Aorta (tissue), 5 donors: Measurements from ENCODE around the gene MRPL50. TPM values are rescaled to one million over a fixed set of nuclear protein-coding genes. Genes with fewer than 3 reads are reported as not detected.
"Not testable (repeated sequence)": the region's sequence is repeated elsewhere in the genome, so short reads cannot be mapped to it uniquely, and the experiment has no call there.

ENCODE experiments used
- ATAC-seq: fragments of 200-7000 bp; cut with Tn5 transposase; one replicate; pipeline ENCODE4 v1.9.1; 2022; ENCODE audit warnings: moderate library complexity; ENCODE audit not compliant: low FRiP score
- DNase-seq, 2 donors: peaks; one replicate each; pipeline ENCODE4 v3.0.0-alpha.2; 2020
- H3K27ac ChIP-seq, 2 donors: one replicate each; pipeline ENCODE4 v1.5.1; 2013; ENCODE audit warnings: low read length in 2 of 2, mild to moderate bottlenecking in 2 of 2, moderate library complexity in 2 of 2, control low read depth in 1 of 2, inconsistent platforms in 1 of 2, low read depth in 1 of 2
- H3K27me3 ChIP-seq, 2 donors: one replicate each; pipeline ENCODE4 v1.6.1; 2013; ENCODE audit warnings: control low read depth in 1 of 2, low read length in 1 of 2, mild to moderate bottlenecking in 1 of 2, moderate library complexity in 1 of 2; ENCODE audit not compliant: insufficient read depth in 2 of 2, control insufficient read depth in 1 of 2
- H3K36me3 ChIP-seq, 2 donors: one replicate each; pipeline ENCODE4 v1.6.1; 2013; ENCODE audit warnings: control low read depth in 1 of 2, low read length in 1 of 2, mild to moderate bottlenecking in 1 of 2; ENCODE audit not compliant: insufficient read depth in 2 of 2, control insufficient read depth in 1 of 2
- H3K4me1 ChIP-seq, 2 donors: one replicate each; pipeline ENCODE4 v1.6.1; 2013; ENCODE audit warnings: low read length in 2 of 2, control low read depth in 1 of 2, mild to moderate bottlenecking in 1 of 2, moderate library complexity in 1 of 2; ENCODE audit not compliant: insufficient read depth in 2 of 2, control insufficient read depth in 1 of 2
- H3K4me3 ChIP-seq, 2 donors: one replicate each; pipeline ENCODE4 v1.5.1; 2013; ENCODE audit warnings: low read length in 2 of 2, control low read depth in 1 of 2, mild to moderate bottlenecking in 1 of 2
- H3K9me3 ChIP-seq: one replicate; pipeline ENCODE4 v1.6.1; 2013; ENCODE audit warnings: mild to moderate bottlenecking, low read length; ENCODE audit not compliant: control insufficient read depth
- WGBS, 2 donors: extraction: QIAGEN DNeasy Blood & Tissue Kit; methylation state at CpG; one replicate each; pipeline ENCODE4 v1.1.7; 2013; 5-methylcytosine and 5-hydroxymethylcytosine counted together
- intact Hi-C, 2 donors: fragments of 100-400 bp; cut with DNase I; formaldehyde crosslinking; loops; one replicate each; pipeline versions ENCODE4 v1.14.2 to v1.15.0; 2022
- polyA plus RNA-seq, 2 donors: library from polyadenylated mRNA; stranded (reverse); fragments of 200-250 nt; gene quantifications; one replicate each; pipeline ENCODE4 v1.2.3, GENCODE V29; 2013
- total RNA-seq, 2 donors: library from RNA; stranded (reverse); fragmentation: NEBNext Ultra II Directional; extraction: Animal tissue kit (Norgen Biotek cat#: 25700); gene quantifications; one replicate each; pipeline ENCODE4 v1.2.1, GENCODE V29; 2021
- donor health status: healthy with polysubstance abuse.
- donor health status: Bipolar disorder and iron deficiency.
- donor health status: DM: no; HTN: no; CAD: no.
- donor health status: DM: no; HTN: no; CAD: no.
- donor health status: DM: yes; HTN: yes; CAD: no.

The MRPL50 gene
- total and polyA plus RNA-seq, 4 donors: 4.4 to 9.5 (median 8.2) TPM

- intact Hi-C loops: no loop called here
- DNase-seq (no peak), ATAC-seq (no peak)
- Histone ChIP-seq H3K27me3 (no peaks in the 10 kb centered on the region), H3K4me3 (no peak overlapping the region), H3K4me1 (no peaks in the 10 kb centered on the region), H3K9me3 (no peaks in the 10 kb centered on the region), H3K36me3 (no peaks in the 10 kb centered on the region), H3K27ac (no peak overlapping the region)
- 84 to 86% methylated on average over 2 of the region's 2 CpGs for WGBS, 2 donors
These were observed 9.9 kb downstream of the MRPL50 start for GRCh38 chr9:101388507-101388993.

- H3K9me3 ChIP-seq: no peaks in the 10 kb centered on the region
- intact Hi-C loops: no loop called here
- H3K4me3 ChIP-seq: no peak overlapping the region
- ATAC-seq (no peak), DNase-seq (no peak)
- no peaks in the 10 kb centered on the region for H3K36me3 ChIP-seq
- no peaks in the 10 kb centered on the region for H3K27me3 ChIP-seq
- 52 to 54% methylated on average over 6 of the region's 6 CpGs for WGBS, 2 donors
- H3K27ac ChIP-seq: no peak overlapping the region
- H3K4me1 ChIP-seq: no peaks in the 10 kb centered on the region
These were observed 10.4 kb downstream of the MRPL50 start for GRCh38 chr9:101387871-101388506.

GRCh38 chr9:101384873-101385536 lies 13.4 kb downstream of the MRPL50 start, which contains the start of gene BAAT:
BAAT (minus strand) TSS chr9:101385006; CDS start chr9:101371404, 13,602 bp downstream.
- H3K9me3 ChIP-seq, ATAC-seq, H3K27me3 ChIP-seq, H3K27ac ChIP-seq, H3K4me1 ChIP-seq, DNase-seq, H3K4me3 ChIP-seq, intact Hi-C loops, H3K36me3 ChIP-seq: not testable (repeated sequence)
- WGBS, 2 donors: 86 to 89% methylated on average over 11 of the region's 11 CpGs

GRCh38 chr9:101383361-101383760 lies 15.1 kb downstream of the MRPL50 start:
- ATAC-seq (no peak), DNase-seq (no peak)
- Histone ChIP-seq H3K4me1 (no peaks in the 10 kb centered on the region), H3K4me3 (no peak overlapping the region), H3K9me3 (no peaks in the 10 kb centered on the region), H3K36me3 (no peaks in the 10 kb centered on the region), H3K27ac (no peak overlapping the region), H3K27me3 (no peaks in the 10 kb centered on the region)
- intact Hi-C loops: no loop called here
- 92% methylated on average over 2 of the region's 2 CpGs for WGBS, 2 donors

- no peak for ATAC-seq
- no peak overlapping the region for H3K27ac ChIP-seq
- no peaks in the 10 kb centered on the region for H3K9me3 ChIP-seq
- 88 to 91% methylated on average over 2 of the region's 2 CpGs for WGBS, 2 donors
- no peaks in the 10 kb centered on the region for H3K27me3 ChIP-seq
- H3K36me3 ChIP-seq: no peaks in the 10 kb centered on the region
- intact Hi-C loops: no loop called here
- no peak overlapping the region for H3K4me3 ChIP-seq
- H3K4me1 ChIP-seq: no peaks in the 10 kb centered on the region
- no peak for DNase-seq
These were observed 16.5 kb downstream of the MRPL50 start for GRCh38 chr9:101381833-101382342.

GRCh38 chr9:101381118-101381517 lies 17.3 kb downstream of the MRPL50 start:
- Histone ChIP-seq H3K27ac (no peak overlapping the region), H3K4me1 (no peaks in the 10 kb centered on the region), H3K4me3 (no peak overlapping the region), H3K9me3 (no peaks in the 10 kb centered on the region), H3K27me3 (no peaks in the 10 kb centered on the region), H3K36me3 (no peaks in the 10 kb centered on the region)
- WGBS, 2 donors: 92 to 95% methylated on average over 3 of the region's 3 CpGs
- ATAC-seq (no peak), DNase-seq (no peak)
- intact Hi-C loops: no loop called here

- Histone ChIP-seq H3K27ac (no peak overlapping the region), H3K36me3 (no peaks in the 10 kb centered on the region), H3K4me1 (no peaks in the 10 kb centered on the region), H3K4me3 (no peak overlapping the region), H3K9me3 (peaks cover 3% of the 10 kb centered on the region), H3K27me3 (no peaks in the 10 kb centered on the region)
- DNase-seq (no peak), ATAC-seq (no peak)
- intact Hi-C loops: no loop called here
These were observed 18.1 kb downstream of the MRPL50 start for GRCh38 chr9:101380295-101380694.

- 35 to 44% methylated on average over 6 of the region's 6 CpGs for WGBS, 2 donors
- no peak overlapping the region for H3K27ac ChIP-seq
- no peaks in the 10 kb centered on the region for H3K27me3 ChIP-seq
- intact Hi-C loops: no loop called here
- H3K9me3 ChIP-seq: peaks cover 3% of the 10 kb centered on the region
- no peaks in the 10 kb centered on the region for H3K4me1 ChIP-seq
- ATAC-seq: no peak
- H3K36me3 ChIP-seq: no peaks in the 10 kb centered on the region
- no peak for DNase-seq
- no peak overlapping the region for H3K4me3 ChIP-seq
These were observed 22.1 kb downstream of the MRPL50 start for GRCh38 chr9:101376111-101376848.
